ENCODE data around the gene MAGI1. TPM values are rescaled to one million over a fixed set of nuclear protein-coding genes. Genes with fewer than 3 reads are reported as not detected.

Gene MAGI1
- total RNA-seq, 1 donor from 2014 or later: 44.9 TPM

GRCh38 chr3:65478551-65479500, 559.9 kb downstream of the MAGI1 start:
- DNase-seq (ENCODE audit: extremely low read depth, low read depth, low spot score): no peak

- no peak for DNase-seq (ENCODE audit: extremely low read depth, low read depth, low spot score)
Measured at GRCh38 chr3:65473736-65474135, 565.0 kb downstream of the MAGI1 start.

- no peak for DNase-seq (ENCODE audit: extremely low read depth, low read depth, low spot score)
Measured at GRCh38 chr3:65472501-65472900, 566.2 kb downstream of the MAGI1 start.

- DNase-seq (ENCODE audit: extremely low read depth, low read depth, low spot score): no peak
Measured at GRCh38 chr3:65466300-65466988, 572.3 kb downstream of the MAGI1 start.

GRCh38 chr3:65449841-65450428, 588.8 kb downstream of the MAGI1 start:
- DNase-seq (ENCODE audit: extremely low read depth, low read depth, low spot score): no peak

- no peak for DNase-seq (ENCODE audit: extremely low read depth, low read depth, low spot score)
Measured at GRCh38 chr3:65448120-65448519, 590.6 kb downstream of the MAGI1 start.

GRCh38 chr3:65445573-65446169, 593.0 kb downstream of the MAGI1 start:
- DNase-seq (ENCODE audit: extremely low read depth, low read depth, low spot score): no peak

GRCh38 chr3:65444447-65444815, 594.3 kb downstream of the MAGI1 start:
- DNase-seq (ENCODE audit: extremely low read depth, low read depth, low spot score): no peak

- DNase-seq (ENCODE audit: extremely low read depth, low read depth, low spot score): no peak
Measured at GRCh38 chr3:65443739-65444446, 594.8 kb downstream of the MAGI1 start.

GRCh38 chr3:65439641-65440284, 599.0 kb downstream of the MAGI1 start:
- DNase-seq (ENCODE audit: extremely low read depth, low read depth, low spot score): peak; percentile 10

GRCh38 chr3:65438612-65439011, 600.1 kb downstream of the MAGI1 start:
- no peak for DNase-seq (ENCODE audit: extremely low read depth, low read depth, low spot score)

GRCh38 chr3:65438096-65438495, 600.6 kb downstream of the MAGI1 start:
- no peak for DNase-seq (ENCODE audit: extremely low read depth, low read depth, low spot score)

GRCh38 chr3:65436580-65436979, 602.1 kb downstream of the MAGI1 start:
- no peak for DNase-seq (ENCODE audit: extremely low read depth, low read depth, low spot score)

GRCh38 chr3:65433480-65433879, 605.2 kb downstream of the MAGI1 start:
- DNase-seq (ENCODE audit: extremely low read depth, low read depth, low spot score): no peak

GRCh38 chr3:65432388-65433003, 606.2 kb downstream of the MAGI1 start:
- DNase-seq (ENCODE audit: extremely low read depth, low read depth, low spot score): no peak

- no peak for DNase-seq (ENCODE audit: extremely low read depth, low read depth, low spot score)
Measured at GRCh38 chr3:65425880-65426279, 612.8 kb downstream of the MAGI1 start.

- DNase-seq (ENCODE audit: extremely low read depth, low read depth, low spot score): no peak
Measured at GRCh38 chr3:65422154-65422553, 616.6 kb downstream of the MAGI1 start.

- DNase-seq (ENCODE audit: extremely low read depth, low read depth, low spot score): no peak
Measured at GRCh38 chr3:65419233-65419632, 619.5 kb downstream of the MAGI1 start.

GRCh38 chr3:65413891-65414290, 624.8 kb downstream of the MAGI1 start:
- DNase-seq (ENCODE audit: extremely low read depth, low read depth, low spot score): no peak

- no peak for DNase-seq (ENCODE audit: extremely low read depth, low read depth, low spot score)
Measured at GRCh38 chr3:65412588-65412987, 626.1 kb downstream of the MAGI1 start.

All from glomerular endothelial cell (primary cell).